Measurements from ENCODE around the gene ZNF17. TPM values are rescaled to one million over a fixed set of nuclear protein-coding genes. Genes with fewer than 3 reads are reported as not detected.
A peak's percentile ranks its signal among the peaks of the same experiment; 100 is the strongest.

ZNF17 gene
- total and polyA plus RNA-seq, 2 of the 8 experiments (the other 6 are each of a cell fraction or from before 2014, with no cell fraction given): 3.8 to 10.2 TPM

- TF ChIP-seq SAP30 (IDR thresholded peaks at IDR 0.05; ENCODE audit: insufficient read depth, insufficient replicate concordance, low read length) (peak; percentile 48), CHD2 (IDR thresholded peaks at IDR 0.05; ENCODE audit: low read length) (peak; percentile 90), ASH2L (IDR thresholded peaks at IDR 0.05; ENCODE audit: low read length) (peak; percentile 82), HDAC2 (IDR thresholded peaks at IDR 0.05; ENCODE audit: borderline replicate concordance in 1 of 2, low read depth in 2 of 2, low read length in 2 of 2) (peak in 1 of 2 experiments; percentile 64; a peak in 1 of 4 replicates), BRCA1 (IDR thresholded peaks at IDR 0.05; ENCODE audit: low read depth, low read length) (peak; percentile 73), CEBPB (IDR thresholded peaks at IDR 0.05; ENCODE audit: low read depth, low read length) (peak; percentile 91), ATF3 (IDR thresholded peaks at IDR 0.05; ENCODE audit: insufficient read depth, low read depth, low read length) (no peak), ATF2 (IDR thresholded peaks at IDR 0.05; ENCODE audit: low read length) (peak; percentile 84; the same call in 1 of the 2 replicates), KDM4A (IDR thresholded peaks at IDR 0.05; ENCODE audit: low read depth, low read length, severe bottlenecking) (peak; percentile 95), E2F6 (IDR thresholded peaks at IDR 0.05) (no peak), PHF8 (conservative IDR thresholded peaks at IDR 0.05; ENCODE audit: low read depth, low read length) (peak; percentile 62), ZNF274 (IDR thresholded peaks at IDR 0.05; ENCODE audit: borderline replicate concordance, extremely low read depth, low read length) (no peak), RAD21 (IDR thresholded peaks at IDR 0.05 in 1 of 2, conservative IDR thresholded peaks at IDR 0.05 in 1 of 2; ENCODE audit: low read depth in 2 of 2, low read length in 2 of 2) (no peak; a peak in 1 of 4 replicates), EGR1 (IDR thresholded peaks at IDR 0.05; ENCODE audit: borderline replicate concordance, low read depth, low read length) (no peak), SP4 (IDR thresholded peaks at IDR 0.05; ENCODE audit: low read length) (no peak), MAX (IDR thresholded peaks at IDR 0.05) (no peak), SIX5 (IDR thresholded peaks at IDR 0.05; ENCODE audit: low read depth, low read length) (peak; percentile 68; the same call in 1 of the 2 replicates), NANOG (IDR thresholded peaks at IDR 0.05; ENCODE audit: insufficient read depth, low read depth, low read length, poor library complexity, severe bottlenecking) (no peak), GABPA (IDR thresholded peaks at IDR 0.05; ENCODE audit: borderline replicate concordance, insufficient read depth, low read length) (peak; percentile 90; the same call in 1 of the 2 replicates)
Measured at GRCh38 chr19:57389730-57390598, 21.0 kb upstream of the ZNF17 start, which contains the start of gene ZNF548 (continued).
